Cardiac fibroblast (primary cell): ENCODE data around the gene TLR6.
"Not testable (repeated sequence)": the region's sequence is repeated elsewhere in the genome, so short reads cannot be mapped to it uniquely, and the experiment has no call there.

Experiments
- DNase-seq, 2 donors: peaks; one replicate each; pipeline versions ENCODE4 v3.0.0 to v3.0.0-alpha.2; 2010; ENCODE audit warnings: low read depth in 2 of 2
- H3K4me3 ChIP-seq, 2 donors: replicated peaks in 1 of 2; 1 replicate in 1 of 2; 2 replicates in 1 of 2; pipeline ENCODE4 v1.5.1; 2011; ENCODE audit warnings: low read depth in 2 of 2, low read length in 2 of 2, mild to moderate bottlenecking in 2 of 2, moderate library complexity in 1 of 2
- CTCF ChIP-seq: IDR thresholded peaks from one replicate; pipeline ENCODE4 v1.5.1; 2011; ENCODE audit warnings: low read depth, mild to moderate bottlenecking, low read length, inconsistent platforms

The TLR6 gene

GRCh38 chr4:38815885-38816782 is 40.5 kb downstream of the TLR6 start:
- no peak for TF ChIP-seq CTCF
- H3K4me3 ChIP-seq = no peak overlapping the region
- peak in 1 of 2 donors; percentile 29 for DNase-seq

- H3K4me3 ChIP-seq = no peak overlapping the region
- DNase-seq = no peak
- no peak for TF ChIP-seq CTCF
Measured at GRCh38 chr4:38814386-38814785, 42.2 kb downstream of the TLR6 start.

GRCh38 chr4:38811297-38811696 is 45.3 kb downstream of the TLR6 start:
- no peak for DNase-seq
- no peak overlapping the region for H3K4me3 ChIP-seq
- no peak for TF ChIP-seq CTCF

- DNase-seq, H3K4me3 ChIP-seq: not testable (repeated sequence)
Measured at GRCh38 chr4:38807462-38807861, 49.2 kb downstream of the TLR6 start.

- not testable (repeated sequence) for DNase-seq, H3K4me3 ChIP-seq
Measured at GRCh38 chr4:38806251-38806650, 50.4 kb downstream of the TLR6 start.

GRCh38 chr4:38805530-38806145 is 51.0 kb downstream of the TLR6 start:
- peak overlapping the region in 1 of 2 donors; percentile 32 for H3K4me3 ChIP-seq
- no peak for TF ChIP-seq CTCF

GRCh38 chr4:38804654-38805295 is 51.8 kb downstream of the TLR6 start, which contains the start of gene TLR1:
Gene TLR1 (minus strand): TSS chr4:38804791. CDS start chr4:38798831, 5,960 bp downstream.
- DNase-seq = peak; percentile 81 to 83
- H3K4me3 ChIP-seq = peak within 1 kb of the TSS; percentile 6 to 32
- peak; percentile 45 for TF ChIP-seq CTCF

More at GRCh38 chr4:38805530-38806145, 51.0 kb downstream of the TLR6 start:
- DNase-seq = peak; percentile 39 to 62
